Heart left ventricle (tissue), 13 donors: ENCODE data around the gene GAGE12H.
"Not testable (repeated sequence)": the region's sequence is repeated elsewhere in the genome, so short reads cannot be mapped to it uniquely, and the experiment has no call there.

Experiments used
- CTCF ChIP-seq, 12 donors: fragments of 200-600 bp; sonication (generic) in 4 of 12; IDR thresholded peaks; one replicate each; pipeline versions ENCODE4 v1.5.0 to v1.8.0; 2018 to 2022; ENCODE audit warnings: antibody characterized with exemption in 12 of 12, mild to moderate bottlenecking in 5 of 12
- POLR2A ChIP-seq, 2 donors: fragments of 450-650 bp; IDR thresholded peaks; one replicate each; pipeline ENCODE4 v1.6.1; 2017; ENCODE audit warnings: antibody characterized with exemption in 2 of 2, mild to moderate bottlenecking in 2 of 2, moderate library complexity in 2 of 2
- donor health status: ischemic (EF 13 %, LVEDD 7.1; RV severe dilation, severe dysfunction).
- donor health status: DM: no; HTN: yes; CAD: no.
- donor health status: DM: no; HTN: no; CAD: no.
- donor health status: ischemic (EF 25% LVEDD 6.9; RV normal size, moderate dysfunction).
- donor health status: ischemic (EF 25% LVEDD 5.7; RV mildly dilated, moderate dysfunction).
- donor health status: ischemic (EF 35%, LVEDD 5.7; RV mildly dilated, moderate dysfunction).
- donor health status: nonischemic (EF 11% LVEDD 7.7; RV severe dilation, severe dysfunction).
- donor health status: DM: yes; HTN: yes; CAD: no.
- donor health status: PGD.
- donor health status: ischemic (EF 29% LVEDD 5.4; RV normal size, mild dysfunction).
- donor health status: nonischemic (EF 23%, LVEDD 6.1; RV moderate dilation, normal function).

- TF ChIP-seq CTCF, POLR2A (IDR thresholded peaks at IDR 0.05): not testable (repeated sequence)
Measured at GRCh38 chrX:49579649-49580048, at the start of gene GAGE12H.
